Stimulated activated CD8-positive, alpha-beta memory T cell treated with anti-CD3 and anti-CD28 coated beads, Interleukin-4, amount 100 ng/mL, for 24 hours (primary cell): ENCODE results near the gene AP2S1.
"Not testable (repeated sequence)": the region's sequence is repeated elsewhere in the genome, so short reads cannot be mapped to it uniquely, and the experiment has no call there.

Experiments
- DNase-seq: peaks from one replicate; pipeline ENCODE4 v3.0.0-alpha.2; 2020; ENCODE audit warnings: low read depth

Gene AP2S1

DNA sequence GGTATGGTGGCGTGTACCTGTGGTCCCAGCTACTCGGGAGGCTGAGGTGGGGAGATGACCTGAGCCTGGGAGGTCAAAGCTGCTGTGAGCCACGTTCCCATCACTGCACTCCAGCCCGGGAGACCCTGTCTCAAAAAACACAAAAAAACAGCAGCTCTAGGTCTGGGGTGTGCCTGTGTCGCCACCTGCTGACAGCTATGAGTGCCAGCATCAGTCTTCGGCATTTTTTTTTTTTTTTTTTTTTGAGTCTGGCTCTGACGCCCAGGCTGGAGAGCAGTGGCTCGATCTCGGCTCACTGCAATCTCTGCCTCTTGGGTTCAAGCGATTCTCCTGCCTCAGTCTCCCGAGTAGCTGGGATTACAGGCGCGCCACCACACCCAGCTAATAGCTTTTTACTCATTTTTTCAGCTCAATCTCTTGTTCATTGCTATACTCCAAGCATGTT, 10.1 kb downstream of the AP2S1 start:
- DNase-seq: no peak

GRCh38 chr19:46839752-46840497, 10.7 kb downstream of the AP2S1 start:
- DNase-seq: no peak

DNA sequence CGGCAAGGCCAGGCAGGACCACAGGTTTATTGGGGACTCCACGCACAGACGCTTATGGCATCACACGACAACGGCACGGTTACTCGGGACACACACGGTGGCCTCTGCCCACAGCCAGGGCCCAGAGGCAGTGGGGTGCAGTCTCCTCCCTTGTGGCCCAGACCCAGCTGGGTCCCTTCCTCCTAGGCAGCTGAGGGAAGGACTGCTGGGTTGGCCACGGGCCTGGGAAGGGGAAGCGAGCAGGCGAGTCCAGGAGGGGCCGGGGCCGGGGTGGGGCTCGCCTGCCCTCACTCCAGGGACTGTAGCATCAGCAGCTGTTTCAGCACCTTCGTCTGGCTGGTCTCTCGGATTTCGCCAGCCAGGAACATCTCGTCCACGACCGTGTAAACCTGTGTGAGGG, 12.5 kb downstream of the AP2S1 start:
- DNase-seq: no peak

- no peak for DNase-seq
Measured at GRCh38 chr19:46834984-46835383, 15.7 kb downstream of the AP2S1 start.

GRCh38 chr19:46834121-46834520, 16.5 kb downstream of the AP2S1 start:
- DNase-seq: no peak

GRCh38 chr19:46830864-46831263, 19.8 kb downstream of the AP2S1 start:
- no peak for DNase-seq

GRCh38 chr19:46828484-46828883, 22.2 kb downstream of the AP2S1 start:
- peak; percentile 30 for DNase-seq

DNA sequence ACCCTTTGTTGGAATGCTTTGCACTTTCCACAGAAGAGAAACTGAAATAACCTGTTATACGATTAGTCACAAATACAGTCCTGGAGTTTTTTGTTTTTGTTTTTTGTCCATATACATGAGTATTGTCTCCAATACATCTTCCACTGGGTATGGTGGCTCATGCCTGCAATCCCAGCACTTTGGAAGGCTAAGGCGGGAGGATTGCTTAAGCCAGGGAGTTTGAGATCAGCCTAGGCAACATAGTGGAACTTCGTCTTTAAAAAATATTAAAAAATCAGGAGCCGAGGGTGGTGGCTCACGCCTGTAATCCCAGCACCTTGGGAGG, 25.0 kb downstream of the AP2S1 start:
- no peak for DNase-seq

- no peak for DNase-seq
Measured at GRCh38 chr19:46824890-46825730, 25.5 kb downstream of the AP2S1 start.

DNA sequence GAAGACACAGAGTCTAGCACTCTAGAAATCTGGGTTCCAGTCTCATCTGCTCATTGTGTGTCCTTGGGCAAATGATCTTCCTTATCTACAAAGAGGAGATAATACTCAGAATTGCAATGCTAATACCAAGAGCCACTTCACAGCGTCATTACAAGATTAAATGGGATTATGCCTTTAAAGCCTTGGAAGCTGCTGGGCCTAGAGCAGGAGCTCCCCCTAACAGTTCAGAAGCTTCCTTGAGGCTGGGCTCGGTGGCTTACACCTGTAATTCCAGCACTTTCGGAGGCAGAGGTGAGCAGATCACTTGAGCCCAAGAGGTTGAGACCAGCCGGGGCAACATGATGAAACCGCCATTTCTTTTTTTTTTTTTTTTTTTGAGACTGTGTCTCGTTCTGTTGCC, 27.6 kb downstream of the AP2S1 start:
- DNase-seq: no peak

DNA sequence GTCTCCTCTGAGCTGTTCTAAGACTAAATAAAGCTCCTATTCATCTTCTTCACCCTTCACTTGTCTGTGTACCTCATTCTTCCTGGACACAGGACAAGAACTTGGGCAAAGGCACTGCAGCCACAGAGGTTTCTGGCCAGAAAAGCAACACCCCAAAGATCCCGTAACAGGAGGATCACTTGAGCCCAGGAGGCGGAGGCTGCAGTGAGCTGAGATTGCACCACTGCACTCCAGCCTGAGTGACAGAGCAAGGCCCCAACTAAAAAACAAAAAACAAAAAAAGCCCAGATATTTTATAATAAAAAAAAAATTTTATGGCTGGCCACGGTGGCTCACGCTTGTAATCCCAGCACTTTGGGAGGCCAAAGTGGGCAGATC, 28.2 kb downstream of the AP2S1 start:
- DNase-seq: not testable (repeated sequence)

- DNase-seq: peak; percentile 37
Measured at GRCh38 chr19:46821512-46822409, 28.9 kb downstream of the AP2S1 start.

DNA sequence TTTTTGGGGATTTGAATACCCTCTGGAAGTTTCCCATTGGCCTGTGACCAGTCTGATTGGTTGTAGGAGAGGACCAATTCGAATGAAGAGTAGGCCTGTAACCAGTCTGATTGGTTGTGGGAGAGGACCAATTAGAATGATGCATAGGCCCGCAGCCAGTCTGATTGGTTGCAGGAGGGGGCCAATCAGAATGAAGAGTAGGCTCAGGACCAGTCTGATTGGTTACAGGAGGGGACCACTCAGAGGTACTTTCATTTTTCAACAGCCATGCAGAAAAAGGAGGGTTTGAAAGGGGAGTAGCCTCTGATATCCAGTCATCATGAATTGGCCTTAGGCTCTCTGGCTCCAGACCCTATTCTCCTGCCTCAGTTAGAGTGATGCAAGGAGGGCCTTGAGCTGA, 31.8 kb downstream of the AP2S1 start:
- no peak for DNase-seq

DNA sequence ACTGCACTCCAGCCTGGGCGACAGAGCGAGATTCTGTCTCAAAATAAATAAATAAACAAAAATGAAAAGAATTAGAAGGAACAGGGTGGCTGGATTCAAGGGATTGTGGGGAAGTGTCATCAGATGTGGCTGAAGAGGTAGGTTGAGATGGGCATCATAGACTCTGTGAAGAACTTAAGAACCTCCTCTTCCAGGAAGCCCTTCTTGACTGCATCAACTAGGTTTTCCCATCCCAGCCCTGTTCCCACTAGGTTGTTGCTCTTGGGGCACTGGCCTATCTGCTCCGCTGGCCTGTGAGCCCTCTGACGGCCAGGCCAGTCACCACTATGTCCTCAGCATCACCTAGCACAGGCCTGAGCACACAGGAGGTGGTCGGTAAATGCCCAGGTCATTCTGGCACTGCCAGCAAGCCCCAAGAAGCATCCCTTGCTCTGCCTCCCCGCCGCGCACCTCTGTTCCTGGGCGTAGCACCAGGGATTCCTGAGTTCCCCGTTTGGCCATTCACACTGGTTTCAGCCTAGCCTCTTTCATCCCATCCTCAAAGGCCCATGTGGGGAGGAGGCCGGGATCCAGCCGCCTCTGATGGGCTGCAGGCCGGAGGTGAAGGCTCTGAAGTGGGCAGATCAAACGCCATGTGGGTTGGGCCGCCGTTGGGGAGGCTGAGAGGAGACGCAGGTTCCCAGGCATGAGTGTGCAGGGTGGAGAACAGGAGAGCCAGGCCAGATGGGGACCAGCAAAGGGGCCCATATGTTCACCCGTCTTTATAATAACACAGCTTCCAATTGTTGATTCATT, 34.6 kb downstream of the AP2S1 start:
- DNase-seq: no peak

GRCh38 chr19:46813839-46814358, 36.7 kb downstream of the AP2S1 start:
- no peak for DNase-seq

DNA sequence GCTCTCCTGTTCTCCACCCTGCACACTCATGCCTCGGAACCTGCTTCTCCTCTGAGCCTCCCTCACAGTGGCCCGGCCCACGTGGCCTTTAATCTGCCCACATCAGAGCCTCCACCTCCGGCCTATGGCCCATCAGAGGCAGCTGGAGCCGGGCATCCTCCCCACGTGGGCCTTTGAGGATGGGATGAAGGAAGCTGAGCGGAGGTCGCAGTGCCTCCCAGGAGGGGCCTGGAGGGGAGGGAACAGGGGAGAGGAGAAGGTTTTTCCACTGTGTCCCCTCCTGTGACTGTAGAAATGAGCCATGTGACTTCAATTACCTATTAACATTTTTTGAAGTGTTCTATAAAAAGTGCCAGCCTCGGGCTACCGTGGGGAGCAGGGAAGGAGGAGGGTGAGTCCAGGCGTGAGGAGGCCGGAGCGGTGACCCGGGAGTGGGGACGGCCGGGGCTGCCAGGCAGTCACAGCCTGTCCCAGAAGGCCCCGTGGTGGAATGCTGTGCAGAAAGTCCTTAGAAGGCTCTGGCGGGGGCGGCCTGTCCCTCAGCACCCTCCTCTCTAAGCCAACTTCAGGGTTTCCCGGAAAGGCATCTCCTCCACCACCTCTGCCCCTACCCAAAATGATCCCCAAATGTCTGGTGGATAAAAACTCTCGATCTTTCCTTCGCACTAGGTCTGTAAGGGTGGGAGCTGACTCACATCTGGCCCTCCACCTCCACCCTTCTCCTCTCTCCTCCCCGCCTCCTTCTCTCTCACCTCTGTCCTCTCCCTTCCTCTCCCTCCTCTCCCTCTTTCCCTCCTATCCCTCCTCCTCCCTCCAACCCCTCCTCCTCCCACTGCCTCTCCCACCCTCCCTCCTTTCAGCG, 37.4 kb downstream of the AP2S1 start:
- no peak for DNase-seq

- no peak for DNase-seq
Measured at GRCh38 chr19:46809534-46810272, 40.9 kb downstream of the AP2S1 start.

GRCh38 chr19:46806656-46807055, 44.0 kb downstream of the AP2S1 start:
- DNase-seq: no peak

DNA sequence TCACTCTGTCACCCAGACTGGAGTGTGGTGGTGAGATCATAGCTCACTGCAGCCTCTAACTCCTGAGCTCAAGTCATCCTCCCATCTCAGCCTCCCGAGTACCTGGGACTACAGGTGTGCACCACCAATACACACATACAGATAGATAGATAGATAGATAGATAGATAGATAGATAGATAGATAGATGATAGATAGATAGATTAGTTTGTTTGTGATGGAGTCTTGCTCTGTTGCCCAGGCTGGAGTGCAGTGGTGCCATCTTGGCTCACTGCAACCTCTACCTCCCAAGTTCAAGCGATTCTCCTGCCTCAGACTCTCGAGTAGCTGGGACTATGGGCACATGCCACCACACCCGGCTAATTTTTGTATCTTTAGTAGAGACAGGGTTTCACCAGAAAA, 46.2 kb downstream of the AP2S1 start:
- not testable (repeated sequence) for DNase-seq

DNA sequence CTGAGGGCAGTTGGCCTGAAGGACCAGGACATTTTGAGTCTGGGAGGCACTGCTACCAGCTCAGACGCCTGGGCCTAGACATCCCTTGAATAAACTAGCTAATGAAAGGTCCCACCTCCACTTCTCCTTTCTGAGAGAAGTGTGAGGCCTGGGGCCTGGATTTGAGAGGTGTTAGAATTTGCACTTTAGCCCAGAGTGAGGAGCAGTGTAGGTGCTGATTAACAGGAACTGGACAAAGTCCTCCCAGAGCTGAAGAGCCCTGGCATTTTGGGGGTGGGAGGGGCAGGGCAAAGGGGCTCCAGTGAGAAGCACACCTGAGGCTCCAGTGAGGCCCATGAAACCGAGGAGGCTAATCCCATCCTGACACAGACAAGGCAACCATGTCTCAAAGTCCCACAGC, 47.1 kb downstream of the AP2S1 start:
- no peak for DNase-seq
